Measurements from ENCODE around the gene PTPN22. TPM values are rescaled to one million over a fixed set of nuclear protein-coding genes. Genes with fewer than 3 reads are reported as not detected.

Gene PTPN22
- total and polyA plus RNA-seq, 9 of the 15 experiments (the other 6 are each of a cell fraction or from before 2014, with no cell fraction given): 0.45 to 4.6 (median 1.1) TPM

DNA sequence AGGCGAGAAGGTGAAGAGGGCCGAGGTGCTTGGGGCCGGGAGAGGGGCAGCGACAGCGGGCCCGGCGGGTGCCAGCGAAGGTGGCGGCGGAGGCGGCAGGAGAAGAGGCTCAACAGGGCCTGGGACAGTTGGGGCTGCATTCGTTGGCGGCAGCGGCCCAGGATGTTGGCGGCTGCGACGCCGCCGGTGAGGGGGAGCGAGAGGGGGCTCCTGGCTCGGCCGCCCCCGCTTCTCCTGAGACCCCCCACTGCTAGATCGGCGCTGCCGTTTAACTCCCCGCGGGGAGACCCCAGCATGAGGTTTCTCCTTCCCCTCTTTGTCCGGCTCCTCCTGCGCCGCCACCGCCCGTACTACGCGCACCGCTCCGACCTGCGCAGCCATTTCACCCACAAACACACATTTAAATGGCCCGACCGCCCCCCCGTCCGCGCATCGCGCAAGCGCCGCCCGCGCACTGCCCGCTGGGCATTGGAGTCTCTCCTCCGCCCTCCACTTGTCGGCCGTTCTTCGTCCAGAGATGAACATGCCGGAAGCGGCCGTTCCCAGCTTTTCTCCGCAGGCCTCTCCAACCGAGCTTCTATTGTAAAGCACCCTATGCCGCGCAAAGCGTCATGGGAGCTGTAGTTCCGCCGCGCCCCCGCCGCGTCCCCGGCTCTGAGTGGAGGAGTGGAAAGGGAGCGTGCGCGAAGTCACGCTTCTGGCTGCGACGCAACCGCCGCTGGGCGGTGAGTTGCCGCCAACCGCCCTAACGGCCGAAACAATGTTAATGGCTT, 59.4 kb downstream of the PTPN22 start, which contains the start of gene RSBN1 (continued):
- TF ChIP-seq MAZ (CRISPR knock-in tag; conservative IDR thresholded peaks at IDR 0.05 in 1 of 2, IDR thresholded peaks at IDR 0.05 in 1 of 2) (peak in 1 of 2 experiments; percentile 87), EHMT2 (IDR thresholded peaks at IDR 0.05) (no peak), TCF7L2 (IDR thresholded peaks at IDR 0.05; ENCODE audit: low read depth, low read length) (peak; percentile 70; the same call in 1 of the 2 replicates), TBP (optimal IDR thresholded peaks at IDR 0.05; ENCODE audit: low read depth, low read length) (peak; percentile 90), MTF1 (CRISPR knock-in tag; IDR thresholded peaks at IDR 0.05; ENCODE audit: borderline replicate concordance) (no peak), SIX5 (IDR thresholded peaks at IDR 0.05; ENCODE audit: borderline replicate concordance in 1 of 2, insufficient read depth in 1 of 2, low read depth in 1 of 2, low read length in 2 of 2) (peak; percentile 90 to 93), ZNF766 (CRISPR knock-in tag; conservative IDR thresholded peaks at IDR 0.05) (peak; percentile 90), ZNF384 (IDR thresholded peaks at IDR 0.05; ENCODE audit: low read depth, low read length) (peak; percentile 54; the same call in 1 of the 2 replicates), GTF2A2 (tag; IDR thresholded peaks at IDR 0.05) (peak; percentile 55; the same call in 1 of the 2 replicates), TSC22D4 (tag; IDR thresholded peaks at IDR 0.05) (no peak), YY1 (IDR thresholded peaks at IDR 0.05; ENCODE audit: borderline replicate concordance in 1 of 3, control insufficient read depth in 1 of 3, extremely low read depth in 1 of 3, insufficient read depth in 3 of 3, insufficient read length in 1 of 3, insufficient replicate concordance in 2 of 3, low read depth in 1 of 3, low read length in 2 of 3) (peak; percentile 73 to 95 (median 91)), SUPT5H (IDR thresholded peaks at IDR 0.05) (peak; percentile 93), PHF8 (IDR thresholded peaks at IDR 0.05; ENCODE audit: borderline replicate concordance, low read length) (peak; percentile 95), KLF16 (IDR thresholded peaks at IDR 0.05) (peak; percentile 23; the same call in 1 of the 2 replicates), MYBL2 (IDR thresholded peaks at IDR 0.05; ENCODE audit: low read depth) (peak; percentile 99), MYBL2 (CRISPR knock-in tag; IDR thresholded peaks at IDR 0.05; ENCODE audit: borderline replicate concordance) (no peak; the same call in 1 of the 2 replicates), NFE2L1 (tag; IDR thresholded peaks at IDR 0.05; ENCODE audit: borderline replicate concordance, low read depth) (no peak), MYNN (IDR thresholded peaks at IDR 0.05) (peak; percentile 97), MYNN (CRISPR knock-in tag; IDR thresholded peaks at IDR 0.05) (no peak), NONO (IDR thresholded peaks at IDR 0.05; ENCODE audit: low read depth in 2 of 2, low read length in 1 of 2) (peak; percentile 21 to 43; a peak in 1 of 4 replicates), FOXK1 (CRISPR knock-in tag; IDR thresholded peaks at IDR 0.05; ENCODE audit: borderline replicate concordance) (0 out of 2 replicates have a peak, but pooled peaks have one; percentile 10)
- TF ChIP-seq, protein P1, sequence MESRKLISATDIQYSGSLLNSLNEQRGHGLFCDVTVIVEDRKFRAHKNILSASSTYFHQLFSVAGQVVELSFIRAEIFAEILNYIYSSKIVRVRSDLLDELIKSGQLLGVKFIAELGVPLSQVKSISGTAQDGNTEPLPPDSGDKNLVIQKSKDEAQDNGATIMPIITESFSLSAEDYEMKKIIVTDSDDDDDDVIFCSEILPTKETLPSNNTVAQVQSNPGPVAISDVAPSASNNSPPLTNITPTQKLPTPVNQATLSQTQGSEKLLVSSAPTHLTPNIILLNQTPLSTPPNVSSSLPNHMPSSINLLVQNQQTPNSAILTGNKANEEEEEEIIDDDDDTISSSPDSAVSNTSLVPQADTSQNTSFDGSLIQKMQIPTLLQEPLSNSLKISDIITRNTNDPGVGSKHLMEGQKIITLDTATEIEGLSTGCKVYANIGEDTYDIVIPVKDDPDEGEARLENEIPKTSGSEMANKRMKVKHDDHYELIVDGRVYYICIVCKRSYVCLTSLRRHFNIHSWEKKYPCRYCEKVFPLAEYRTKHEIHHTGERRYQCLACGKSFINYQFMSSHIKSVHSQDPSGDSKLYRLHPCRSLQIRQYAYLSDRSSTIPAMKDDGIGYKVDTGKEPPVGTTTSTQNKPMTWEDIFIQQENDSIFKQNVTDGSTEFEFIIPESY (CRISPR knock-in tag; IDR thresholded peaks at IDR 0.05): peak; percentile 71; the same call in 1 of the 2 replicates
- TF ChIP-seq, protein P2, sequence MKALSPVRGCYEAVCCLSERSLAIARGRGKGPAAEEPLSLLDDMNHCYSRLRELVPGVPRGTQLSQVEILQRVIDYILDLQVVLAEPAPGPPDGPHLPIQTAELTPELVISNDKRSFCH (CRISPR knock-in tag; IDR thresholded peaks at IDR 0.05): no peak
- TF ChIP-seq, protein P2 (tag; IDR thresholded peaks at IDR 0.05): peak; percentile 73; the same call in 1 of the 2 replicates
- TF ChIP-seq, protein P3, sequence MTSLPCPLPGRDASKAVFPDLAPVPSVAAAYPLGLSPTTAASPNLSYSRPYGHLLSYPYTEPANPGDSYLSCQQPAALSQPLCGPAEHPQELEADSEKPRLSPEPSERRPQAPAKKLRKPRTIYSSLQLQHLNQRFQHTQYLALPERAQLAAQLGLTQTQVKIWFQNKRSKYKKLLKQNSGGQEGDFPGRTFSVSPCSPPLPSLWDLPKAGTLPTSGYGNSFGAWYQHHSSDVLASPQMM (CRISPR knock-in tag; IDR thresholded peaks at IDR 0.05): no peak

Measured in K562 (cell line).